ENCODE data around the gene OR11A1. TPM values are rescaled to one million over a fixed set of nuclear protein-coding genes. Genes with fewer than 3 reads are reported as not detected.

The OR11A1 gene
- total and polyA plus RNA-seq, 12 donors = not detected

DNA sequence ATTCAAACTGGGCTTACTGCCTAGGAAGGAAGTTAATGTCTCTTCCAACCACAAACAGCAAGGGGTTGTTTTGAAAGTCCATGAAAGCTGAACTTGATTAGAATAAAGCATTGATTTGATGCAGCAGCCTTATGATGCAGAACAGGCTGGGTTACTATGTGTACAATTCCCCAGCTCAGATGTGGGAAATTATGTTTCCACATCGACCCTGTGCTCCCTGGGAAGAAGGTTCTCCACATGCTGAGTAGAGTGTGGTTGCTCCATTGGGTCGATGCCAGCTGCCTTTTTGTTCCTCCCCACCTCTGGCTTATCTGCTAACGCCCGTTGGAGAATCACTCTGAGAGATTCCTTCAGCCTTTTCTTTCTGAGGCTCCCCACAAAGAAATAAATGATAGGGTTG is 29.7 kb upstream of the OR11A1 start:
- Histone ChIP-seq H3K4me1 (replicated peaks in 1 of 2) (no peaks in the 10 kb centered on the region), H3K27me3 (peaks cover 16% of the 10 kb centered on the region), H3K36me3 (replicated peaks in 1 of 2) (no peaks in the 10 kb centered on the region), H3K27ac (no peak overlapping the region), H3K4me3 (no peak overlapping the region), H3K9me3 (replicated peaks in 1 of 3) (no peaks in the 10 kb centered on the region)
- intact Hi-C loops (cut with DNase I) = no loop called here
- no peak for TF ChIP-seq POLR2A (IDR thresholded peaks at IDR 0.05)
- TF ChIP-seq, protein P1, sequence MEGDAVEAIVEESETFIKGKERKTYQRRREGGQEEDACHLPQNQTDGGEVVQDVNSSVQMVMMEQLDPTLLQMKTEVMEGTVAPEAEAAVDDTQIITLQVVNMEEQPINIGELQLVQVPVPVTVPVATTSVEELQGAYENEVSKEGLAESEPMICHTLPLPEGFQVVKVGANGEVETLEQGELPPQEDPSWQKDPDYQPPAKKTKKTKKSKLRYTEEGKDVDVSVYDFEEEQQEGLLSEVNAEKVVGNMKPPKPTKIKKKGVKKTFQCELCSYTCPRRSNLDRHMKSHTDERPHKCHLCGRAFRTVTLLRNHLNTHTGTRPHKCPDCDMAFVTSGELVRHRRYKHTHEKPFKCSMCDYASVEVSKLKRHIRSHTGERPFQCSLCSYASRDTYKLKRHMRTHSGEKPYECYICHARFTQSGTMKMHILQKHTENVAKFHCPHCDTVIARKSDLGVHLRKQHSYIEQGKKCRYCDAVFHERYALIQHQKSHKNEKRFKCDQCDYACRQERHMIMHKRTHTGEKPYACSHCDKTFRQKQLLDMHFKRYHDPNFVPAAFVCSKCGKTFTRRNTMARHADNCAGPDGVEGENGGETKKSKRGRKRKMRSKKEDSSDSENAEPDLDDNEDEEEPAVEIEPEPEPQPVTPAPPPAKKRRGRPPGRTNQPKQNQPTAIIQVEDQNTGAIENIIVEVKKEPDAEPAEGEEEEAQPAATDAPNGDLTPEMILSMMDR (IDR thresholded peaks at IDR 0.05) = no peak
- DNase-seq = no peak
- WGBS, 4 donors = 59 to 63% (median 59%) methylated on average over 3 to 4 of the region's 4 CpGs

DNA sequence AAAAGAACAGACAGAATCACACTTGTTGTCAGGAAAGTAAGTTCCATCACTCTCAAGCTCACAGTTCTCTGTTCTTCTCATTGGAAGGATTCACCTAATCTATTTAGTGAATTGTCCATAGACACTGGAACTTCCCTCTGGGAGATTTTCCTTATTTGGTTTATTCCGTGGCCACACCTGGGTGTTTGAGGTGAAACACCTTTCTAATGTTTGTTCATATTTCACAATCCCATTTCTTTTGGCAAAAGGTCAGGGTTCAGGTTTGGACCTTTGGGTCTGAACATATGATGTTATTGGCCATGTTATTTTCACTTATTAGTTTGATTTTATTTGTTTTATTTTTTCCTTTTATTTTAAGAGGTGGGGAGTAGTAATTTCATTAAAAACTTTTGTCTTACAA is 26.9 kb upstream of the OR11A1 start:
- Histone ChIP-seq H3K9me3 (replicated peaks in 1 of 3) (no peaks in the 10 kb centered on the region), H3K4me1 (replicated peaks in 1 of 2) (no peaks in the 10 kb centered on the region), H3K4me3 (no peak overlapping the region), H3K36me3 (replicated peaks in 1 of 2) (no peaks in the 10 kb centered on the region), H3K27ac (no peak overlapping the region), H3K27me3 (peaks cover 16% of the 10 kb centered on the region)
- intact Hi-C loops (cut with DNase I) = no loop called here
- WGBS, 4 donors = 39 to 78% (median 56%) methylated on average over 1 of the region's 1 CpG
- no peak for DNase-seq
- TF ChIP-seq, protein P1 (IDR thresholded peaks at IDR 0.05) = no peak
- no peak for TF ChIP-seq POLR2A (IDR thresholded peaks at IDR 0.05)

DNA sequence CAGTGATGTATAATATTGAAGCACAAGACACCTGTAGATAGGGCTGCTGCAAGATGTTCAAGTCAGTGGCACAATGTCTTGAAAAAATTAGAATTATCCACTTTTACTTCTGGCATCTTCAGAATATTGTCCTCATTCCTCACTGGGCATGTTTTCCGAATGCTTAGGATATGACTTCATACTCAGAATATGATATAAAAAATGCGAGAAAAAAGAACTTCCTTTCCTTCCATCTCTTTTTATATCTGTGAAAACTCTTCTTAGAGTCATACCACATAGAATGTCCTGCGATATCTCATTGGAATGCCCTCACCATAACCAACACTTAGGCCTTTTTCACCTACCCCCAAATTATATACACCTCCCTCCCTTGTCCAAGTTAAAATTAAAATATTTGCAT is 26.3 kb upstream of the OR11A1 start:
- intact Hi-C loops (cut with DNase I) = no loop called here
- no peak for DNase-seq
- Histone ChIP-seq H3K4me3 (no peak overlapping the region), H3K27ac (no peak overlapping the region), H3K9me3 (replicated peaks in 1 of 3) (no peaks in the 10 kb centered on the region), H3K36me3 (replicated peaks in 1 of 2) (no peaks in the 10 kb centered on the region), H3K27me3 (peaks cover 16% of the 10 kb centered on the region), H3K4me1 (replicated peaks in 1 of 2) (no peaks in the 10 kb centered on the region)
- 58 to 77% (median 71%) methylated on average over 3 of the region's 3 CpGs for WGBS, 4 donors
- TF ChIP-seq POLR2A (IDR thresholded peaks at IDR 0.05) = no peak
- TF ChIP-seq, protein P1 (IDR thresholded peaks at IDR 0.05) = no peak

- H3K27me3 ChIP-seq = peaks cover 3% of the 10 kb centered on the region
- H3K9me3 ChIP-seq (replicated peaks in 1 of 3) = no peaks in the 10 kb centered on the region
- WGBS, 4 donors = 64 to 75% (median 67%) methylated on average over 2 of the region's 2 CpGs
- H3K36me3 ChIP-seq (replicated peaks in 1 of 2) = no peaks in the 10 kb centered on the region
- no peak overlapping the region for H3K4me3 ChIP-seq
- no peak overlapping the region for H3K27ac ChIP-seq
- TF ChIP-seq, protein P1 (IDR thresholded peaks at IDR 0.05) = no peak
- TF ChIP-seq POLR2A (IDR thresholded peaks at IDR 0.05) = no peak
- no peak for DNase-seq
- no peaks in the 10 kb centered on the region for H3K4me1 ChIP-seq (replicated peaks in 1 of 2)
- intact Hi-C loops (cut with DNase I) = no loop called here
These were observed 22.7 kb upstream of the OR11A1 start for GRCh38 chr6:29479560-29479959.

Data from adrenal gland (tissue), 12 donors.